GM23248 (cell line): Measurements from ENCODE around the gene USP10.

Experiments
- EZH2 ChIP-seq: fragments of 200-600 bp; sonication (generic); IDR thresholded peaks from 2 replicates; pipeline ENCODE4 v1.6.1; 2018; ENCODE audit warnings: antibody characterized with exemption, mild to moderate bottlenecking; ENCODE audit not compliant: insufficient read depth, poor library complexity, severe bottlenecking
- EZH2phosphoT487 ChIP-seq: fragments of 200-600 bp; sonication (generic); IDR thresholded peaks from 2 replicates; pipeline ENCODE4 v1.6.1; 2018; ENCODE audit warnings: antibody characterized with exemption, moderate library complexity, mild to moderate bottlenecking, low read depth; ENCODE audit not compliant: insufficient read depth

DNA sequence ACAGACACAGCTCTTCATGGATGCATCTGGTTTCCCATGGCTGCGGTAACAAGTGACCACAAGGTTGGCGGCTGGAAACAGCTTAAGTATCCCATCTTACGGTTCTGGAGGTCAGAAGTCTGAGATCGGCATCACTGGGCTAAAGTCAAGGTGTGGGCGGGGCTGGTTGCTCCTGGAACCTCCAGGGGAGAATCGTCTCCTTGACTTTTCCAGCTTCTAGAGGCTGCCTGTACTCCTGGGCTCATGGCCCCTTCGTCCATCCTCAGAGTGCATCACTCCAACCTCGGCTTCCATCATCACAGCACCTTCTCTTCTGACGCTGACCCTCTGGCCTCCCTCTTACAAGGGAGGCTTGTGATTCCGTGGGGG, 107.1 kb downstream of the USP10 start:
- TF ChIP-seq EZH2 (no peak), EZH2phosphoT487 (no peak)
